ENCODE data around the gene KDM6A.
"Not testable (repeated sequence)": the region's sequence is repeated elsewhere in the genome, so short reads cannot be mapped to it uniquely, and the experiment has no call there.

The KDM6A gene

DNA sequence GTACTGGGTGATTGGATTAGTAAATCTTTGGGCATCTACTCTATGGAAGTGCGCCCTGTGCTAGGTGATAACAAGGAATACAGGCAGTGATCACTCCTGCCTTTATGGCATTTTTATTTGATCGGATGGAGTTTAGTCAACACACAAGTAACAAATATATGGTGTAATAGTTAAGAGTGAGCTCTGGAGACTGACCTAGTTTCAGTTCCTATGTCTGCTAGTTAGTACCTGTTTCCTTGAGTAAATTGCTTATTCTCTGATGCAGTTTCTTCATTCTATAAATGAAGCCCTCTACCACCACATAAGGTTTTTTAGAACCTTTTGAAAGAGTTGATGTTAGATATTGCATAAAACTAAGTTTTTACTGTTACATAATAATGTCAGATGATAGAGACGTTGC lies 134.6 kb downstream of the KDM6A start:
- no peak for DNase-seq (ENCODE audit: low read depth)

GRCh38 chrX:45009371-45010000 lies 136.5 kb downstream of the KDM6A start:
- DNase-seq (ENCODE audit: low read depth) = no peak

DNA sequence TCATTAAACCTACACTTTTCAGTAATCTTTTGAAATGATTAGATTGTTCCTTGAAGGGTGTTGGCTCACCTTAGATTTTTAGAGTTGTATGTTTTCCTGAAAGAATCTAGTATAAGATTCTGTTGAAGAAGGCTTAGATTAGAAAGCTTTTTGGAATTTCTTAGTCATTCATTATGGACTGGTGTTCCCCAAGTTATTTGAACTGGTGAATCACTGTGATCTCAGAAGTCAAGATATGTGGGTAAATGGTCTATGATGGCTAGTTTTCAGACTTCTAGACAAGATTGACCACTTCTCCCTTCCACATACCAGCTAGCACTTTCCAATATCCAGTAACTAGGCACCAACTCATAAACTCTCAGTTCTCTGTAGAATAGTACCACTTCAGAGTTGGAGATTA lies 138.1 kb downstream of the KDM6A start:
- no peak for DNase-seq (ENCODE audit: low read depth)

DNA sequence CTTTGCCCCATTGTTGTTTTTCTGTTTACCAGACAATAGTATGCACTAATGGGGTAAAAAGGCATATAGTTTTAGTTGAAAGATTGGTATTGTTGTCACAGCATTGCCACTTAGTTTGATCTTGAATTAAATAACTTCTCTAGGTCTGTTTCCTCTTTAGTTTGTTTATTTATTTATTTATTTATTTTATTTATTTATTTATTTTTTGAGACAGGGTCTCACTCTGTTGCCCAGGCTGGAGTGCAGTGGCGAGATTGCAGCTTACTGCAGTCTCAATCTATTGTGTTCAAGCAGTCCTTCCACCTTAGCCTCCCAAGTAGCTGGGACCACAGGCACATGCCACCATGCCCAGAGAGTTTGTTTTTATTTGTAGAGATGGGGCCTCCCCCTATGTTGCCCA lies 138.6 kb downstream of the KDM6A start:
- DNase-seq (ENCODE audit: low read depth) = no peak

GRCh38 chrX:45017946-45018345 lies 145.0 kb downstream of the KDM6A start:
- no peak for DNase-seq (ENCODE audit: low read depth)

- DNase-seq (ENCODE audit: low read depth) = no peak
These were observed 149.2 kb downstream of the KDM6A start for GRCh38 chrX:45022150-45022549.

GRCh38 chrX:45024501-45024900 lies 151.5 kb downstream of the KDM6A start:
- DNase-seq (ENCODE audit: low read depth) = no peak

DNA sequence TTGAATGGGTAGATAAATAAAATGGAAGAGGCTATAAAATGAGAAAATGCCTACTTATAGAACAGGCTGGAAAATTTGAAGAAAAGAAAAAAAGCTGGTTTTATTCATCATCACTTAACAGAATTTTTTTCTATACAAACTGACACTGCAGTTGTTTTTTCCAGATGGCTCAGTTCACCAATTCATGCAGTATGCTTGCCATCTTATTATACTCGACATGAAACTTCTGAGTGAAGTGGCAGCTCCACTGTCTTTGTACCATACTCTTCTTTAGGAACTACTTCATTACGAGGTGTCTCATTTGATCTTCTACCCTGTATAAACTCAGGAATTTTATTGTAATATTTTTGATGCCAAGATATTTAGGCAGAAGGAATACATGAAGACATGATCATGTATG lies 153.0 kb downstream of the KDM6A start:
- no peak for DNase-seq (ENCODE audit: low read depth)

GRCh38 chrX:45031830-45032378 lies 158.9 kb downstream of the KDM6A start:
- DNase-seq (ENCODE audit: low read depth) = no peak

GRCh38 chrX:45035071-45035470 lies 162.1 kb downstream of the KDM6A start:
- DNase-seq (ENCODE audit: low read depth) = no peak

GRCh38 chrX:45036161-45036560 lies 163.2 kb downstream of the KDM6A start:
- DNase-seq (ENCODE audit: low read depth) = no peak

DNA sequence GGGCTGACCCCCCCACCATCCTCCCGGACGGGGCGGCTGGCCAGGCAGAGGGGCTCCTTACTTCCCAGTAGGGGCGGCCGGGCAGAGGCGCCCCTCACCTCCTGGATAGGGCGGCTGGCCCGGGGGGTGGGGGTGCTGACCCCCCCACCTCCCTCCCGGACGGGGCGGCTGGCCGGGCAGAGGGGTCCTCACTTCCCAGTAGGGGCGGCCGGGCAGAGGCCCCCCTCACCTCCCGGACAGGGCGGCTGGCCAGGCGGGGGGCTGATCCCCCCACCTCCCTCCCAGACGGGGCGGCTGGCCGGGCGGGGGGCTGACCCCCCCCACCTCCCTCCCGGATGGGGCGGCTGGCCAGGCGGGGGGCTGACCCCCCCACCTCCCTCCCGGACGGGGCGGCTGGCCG lies 167.1 kb downstream of the KDM6A start:
- DNase-seq (ENCODE audit: low read depth) = not testable (repeated sequence)

DNA sequence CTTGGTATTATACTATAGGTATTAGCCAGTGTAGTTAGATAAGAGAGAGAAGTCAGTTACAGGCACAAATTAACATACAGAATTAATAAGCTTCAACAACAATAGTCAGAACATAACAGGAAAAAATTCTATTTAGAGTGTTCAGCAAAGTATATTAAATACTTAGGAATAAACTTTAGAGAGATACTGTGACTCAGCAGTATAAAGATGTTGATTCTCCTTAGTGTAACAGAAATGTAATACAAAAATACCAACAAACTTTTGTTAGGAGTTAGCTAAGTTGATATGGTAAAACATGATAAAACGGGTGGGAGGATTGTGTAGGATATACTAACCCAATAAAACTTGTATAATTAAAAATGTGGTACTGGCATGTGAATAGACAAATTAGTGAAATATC lies 173.4 kb downstream of the KDM6A start:
- DNase-seq (ENCODE audit: low read depth) = no peak

GRCh38 chrX:45050558-45050957 lies 177.6 kb downstream of the KDM6A start:
- DNase-seq (ENCODE audit: low read depth) = no peak

GRCh38 chrX:45056428-45057145 lies 183.6 kb downstream of the KDM6A start:
- no peak for DNase-seq (ENCODE audit: low read depth)

DNA sequence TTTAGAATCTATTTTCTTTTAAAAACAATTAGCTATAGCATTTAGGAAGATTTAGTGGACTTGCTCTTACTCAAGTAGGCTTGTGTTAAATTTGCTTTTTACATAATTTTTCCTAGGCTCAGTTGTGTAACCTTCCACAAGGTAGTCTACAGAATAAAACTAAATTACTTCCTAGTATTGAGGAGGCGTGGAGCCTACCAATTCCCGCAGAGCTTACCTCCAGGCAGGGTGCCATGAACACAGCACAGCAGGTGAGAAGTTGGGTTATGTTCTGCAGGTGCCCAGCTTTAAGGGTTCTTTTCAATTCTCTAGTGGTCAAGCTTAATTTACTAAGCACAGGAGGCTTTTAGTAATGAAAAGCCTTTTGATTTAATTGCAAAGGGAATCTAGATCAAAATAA lies 186.9 kb downstream of the KDM6A start:
- not testable (repeated sequence) for DNase-seq (ENCODE audit: low read depth)

DNA sequence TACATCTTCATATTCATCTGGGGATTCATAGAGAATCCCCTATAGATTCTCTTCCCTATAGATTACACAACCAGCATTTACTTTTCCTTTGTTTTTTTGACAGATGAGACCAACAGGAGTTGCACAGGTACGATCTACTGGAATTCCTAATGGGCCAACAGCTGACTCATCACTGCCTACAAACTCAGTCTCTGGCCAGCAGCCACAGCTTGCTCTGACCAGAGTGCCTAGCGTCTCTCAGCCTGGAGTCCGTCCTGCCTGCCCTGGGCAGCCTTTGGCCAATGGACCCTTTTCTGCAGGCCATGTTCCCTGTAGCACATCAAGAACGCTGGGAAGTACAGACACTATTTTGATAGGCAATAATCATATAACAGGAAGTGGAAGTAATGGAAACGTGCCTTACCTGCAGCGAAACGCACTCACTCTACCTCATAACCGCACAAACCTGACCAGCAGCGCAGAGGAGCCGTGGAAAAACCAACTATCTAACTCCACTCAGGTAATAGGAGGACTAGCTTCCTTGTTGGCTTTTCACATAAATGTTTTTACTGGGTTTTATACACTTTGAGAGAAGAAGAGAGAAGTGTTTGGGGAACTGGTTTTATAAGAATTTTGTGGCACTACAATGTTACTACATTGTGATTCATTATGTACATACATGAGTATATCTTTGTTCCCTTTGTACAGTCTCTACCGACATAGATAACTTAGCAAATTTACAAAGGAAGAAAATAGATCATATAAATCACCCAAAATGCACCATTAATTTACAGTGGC lies 190.5 kb downstream of the KDM6A start:
- no peak for DNase-seq (ENCODE audit: low read depth)

DNA sequence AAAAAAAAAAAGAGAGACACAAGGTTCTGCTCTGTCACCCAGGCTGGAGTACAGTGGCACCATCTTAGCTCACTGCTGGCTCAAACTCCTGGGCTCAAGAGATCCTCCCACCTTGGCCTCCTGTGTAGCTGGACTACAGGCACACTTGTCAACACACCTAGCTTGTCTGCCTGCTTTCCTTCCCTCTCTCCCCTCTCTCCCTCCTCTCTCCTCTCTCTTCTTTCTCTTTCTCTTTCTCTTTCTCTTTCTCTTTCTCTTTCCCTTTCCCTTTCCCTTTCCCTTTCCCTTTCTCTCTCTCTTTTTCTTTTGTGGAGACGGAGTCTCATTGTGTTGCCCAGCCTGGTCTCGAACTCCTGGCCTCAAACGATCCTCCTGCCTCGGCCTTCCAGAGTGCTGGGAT lies 195.6 kb downstream of the KDM6A start:
- DNase-seq (ENCODE audit: low read depth) = no peak

DNA sequence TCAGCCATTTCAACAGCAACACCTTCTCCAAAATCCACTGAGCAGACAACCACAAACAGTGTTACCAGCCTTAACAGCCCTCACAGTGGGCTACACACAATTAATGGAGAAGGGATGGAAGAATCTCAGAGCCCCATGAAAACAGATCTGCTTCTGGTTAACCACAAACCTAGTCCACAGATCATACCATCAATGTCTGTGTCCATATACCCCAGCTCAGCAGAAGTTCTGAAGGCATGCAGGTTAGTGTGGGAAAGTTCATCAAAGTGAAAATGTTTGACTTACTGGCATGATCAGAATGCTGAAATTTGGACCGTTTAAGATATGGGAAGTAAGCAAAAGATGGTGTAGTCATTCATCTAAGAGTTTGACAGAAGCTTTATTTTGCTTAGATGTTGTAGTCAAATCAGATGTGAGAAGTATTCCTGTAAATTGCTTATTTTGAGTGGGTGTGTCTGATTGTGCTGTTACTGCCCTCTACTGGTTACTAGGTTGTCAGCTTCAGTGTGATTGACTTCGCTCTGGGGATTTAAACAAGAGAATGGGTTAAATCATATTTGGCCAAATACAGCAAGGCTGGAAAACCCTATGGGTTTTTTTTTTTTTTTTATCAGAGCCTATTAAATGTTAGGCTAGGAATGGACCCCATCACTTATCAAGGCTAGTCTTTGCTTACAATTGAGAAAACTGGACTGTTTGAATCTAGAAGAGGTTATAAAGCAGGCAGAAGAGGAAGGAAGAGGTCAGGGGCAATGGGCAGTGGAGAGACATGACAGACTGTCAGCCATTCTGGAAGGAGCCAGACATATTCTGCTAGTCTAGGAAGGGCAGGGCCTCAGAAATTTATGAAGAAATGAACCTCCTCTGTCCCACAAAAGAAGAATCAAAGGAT lies 197.4 kb downstream of the KDM6A start:
- DNase-seq (ENCODE audit: low read depth) = no peak

DNA sequence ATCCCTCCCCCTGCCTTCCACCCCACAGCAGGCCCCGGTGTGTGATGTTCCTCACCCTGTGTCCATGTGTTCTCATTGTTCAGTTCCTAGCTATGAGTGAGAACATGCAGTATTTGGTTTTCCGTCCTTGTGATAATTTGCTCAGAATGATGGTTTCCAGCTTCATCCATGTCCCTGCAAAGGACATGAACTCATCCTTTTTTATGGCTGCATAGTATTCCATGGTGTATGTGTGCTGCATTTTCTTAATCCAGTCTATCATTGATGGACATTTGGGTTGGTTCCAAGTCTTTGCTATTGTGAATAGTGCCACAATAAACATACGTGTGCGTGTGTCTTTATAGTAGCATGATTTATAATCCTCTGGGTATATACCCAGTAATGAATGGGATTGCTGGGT lies 200.0 kb downstream of the KDM6A start:
- DNase-seq (ENCODE audit: low read depth) = not testable (repeated sequence)

- no peak for DNase-seq (ENCODE audit: low read depth)
These were observed 204.9 kb downstream of the KDM6A start for GRCh38 chrX:45077748-45078424.
